GM19193 (cell line): ENCODE results near the gene VGLL1.

Experiments
- POLR2A ChIP-seq: IDR thresholded peaks from 4 replicates; pipeline ENCODE4 v1.6.1; 2011; ENCODE audit not compliant: insufficient read depth, insufficient read length; ENCODE audit errors: extremely low read depth

VGLL1 gene, protein sequence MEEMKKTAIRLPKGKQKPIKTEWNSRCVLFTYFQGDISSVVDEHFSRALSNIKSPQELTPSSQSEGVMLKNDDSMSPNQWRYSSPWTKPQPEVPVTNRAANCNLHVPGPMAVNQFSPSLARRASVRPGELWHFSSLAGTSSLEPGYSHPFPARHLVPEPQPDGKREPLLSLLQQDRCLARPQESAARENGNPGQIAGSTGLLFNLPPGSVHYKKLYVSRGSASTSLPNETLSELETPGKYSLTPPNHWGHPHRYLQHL

DNA sequence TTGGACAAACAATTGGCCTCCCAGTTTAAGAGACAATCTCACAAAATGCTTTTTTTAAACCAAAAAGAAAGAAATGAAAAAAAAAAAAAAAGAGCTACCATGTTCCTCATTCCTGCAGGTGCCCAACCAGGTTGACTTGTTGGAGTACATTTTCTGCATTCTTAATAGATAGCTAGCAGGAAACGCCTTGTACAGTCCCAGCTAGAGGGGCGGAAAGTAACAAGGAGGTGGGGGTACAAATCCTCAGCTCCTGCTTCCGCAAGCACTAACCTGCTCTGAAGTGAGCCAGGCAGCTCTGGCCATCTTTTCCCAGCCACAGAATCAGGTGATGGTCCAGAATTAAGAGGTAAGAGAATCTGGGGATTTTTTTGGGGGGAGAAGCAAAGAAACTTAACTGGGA is at the start of gene VGLL1:
VGLL1 (plus strand) TSS at position 265 of the 400 bp plus-strand sequence. CDS start 3,806 bp downstream, outside the sequence.
- no peak for TF ChIP-seq POLR2A

DNA sequence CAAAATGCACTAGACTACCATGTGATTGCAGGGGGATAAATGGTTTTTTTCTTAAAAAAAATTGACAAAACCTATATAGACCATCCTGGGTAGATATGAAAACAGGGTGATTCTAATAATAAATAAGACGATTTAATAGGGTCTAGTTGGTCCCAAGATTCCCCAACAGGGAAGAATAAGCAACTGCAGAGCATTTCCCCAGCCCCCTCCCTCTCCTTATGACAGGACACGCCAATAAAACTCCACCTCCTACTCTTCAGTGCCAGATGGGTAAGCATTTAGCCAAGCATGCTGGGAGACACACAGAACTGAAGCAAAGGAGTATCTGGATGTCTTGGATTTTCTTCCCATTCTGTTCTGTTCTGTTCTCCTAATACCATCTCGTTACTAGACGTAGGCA is 44.4 kb upstream of the VGLL1 start, which contains the start of gene BRS3:
BRS3 (plus strand) TSS at position 301 of the 400 bp plus-strand sequence. CDS start 168 bp downstream, outside the sequence.
- no peak for TF ChIP-seq POLR2A

DNA sequence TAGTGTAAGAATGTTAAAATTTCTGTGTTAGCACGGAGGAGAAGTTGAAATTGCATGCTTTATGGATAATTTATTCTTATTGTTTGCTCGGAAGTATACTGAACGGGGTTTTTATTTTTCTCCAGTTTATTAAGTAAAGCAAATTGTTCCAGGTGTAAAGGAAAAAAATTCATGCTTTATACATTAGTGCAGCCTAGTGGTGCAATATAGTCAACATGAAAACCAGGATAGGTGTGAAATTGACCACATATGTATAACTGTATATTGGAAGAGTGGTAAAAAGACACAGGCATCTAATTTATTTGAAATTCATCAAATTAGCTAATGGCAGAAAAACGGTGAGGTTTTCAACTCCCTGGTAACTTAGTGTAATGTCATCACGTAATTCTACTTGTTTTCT is 43.3 kb upstream of the VGLL1 start:
- TF ChIP-seq POLR2A = no peak

- no peak for TF ChIP-seq POLR2A
These were observed 40.2 kb upstream of the VGLL1 start for GRCh38 chrX:136491832-136492231.

DNA sequence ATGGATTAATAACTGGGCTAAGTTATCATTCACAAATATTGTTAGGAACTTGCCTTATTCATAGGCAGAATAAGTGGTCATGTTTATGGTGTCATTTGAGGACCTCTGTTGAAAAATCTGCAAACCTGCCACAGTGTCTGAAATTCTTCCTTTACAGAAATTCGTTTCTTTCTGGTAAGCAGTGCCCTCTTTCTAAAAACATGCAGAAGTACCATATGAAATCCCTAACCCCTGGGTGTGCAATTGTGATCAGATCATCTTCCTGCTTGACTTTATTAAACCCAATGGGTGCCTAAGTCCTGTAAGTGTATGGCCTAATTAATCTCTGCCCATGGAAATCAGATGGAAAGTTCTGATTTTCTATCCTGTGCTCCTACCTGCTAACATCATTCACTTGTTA is 39.0 kb upstream of the VGLL1 start:
- no peak for TF ChIP-seq POLR2A

DNA sequence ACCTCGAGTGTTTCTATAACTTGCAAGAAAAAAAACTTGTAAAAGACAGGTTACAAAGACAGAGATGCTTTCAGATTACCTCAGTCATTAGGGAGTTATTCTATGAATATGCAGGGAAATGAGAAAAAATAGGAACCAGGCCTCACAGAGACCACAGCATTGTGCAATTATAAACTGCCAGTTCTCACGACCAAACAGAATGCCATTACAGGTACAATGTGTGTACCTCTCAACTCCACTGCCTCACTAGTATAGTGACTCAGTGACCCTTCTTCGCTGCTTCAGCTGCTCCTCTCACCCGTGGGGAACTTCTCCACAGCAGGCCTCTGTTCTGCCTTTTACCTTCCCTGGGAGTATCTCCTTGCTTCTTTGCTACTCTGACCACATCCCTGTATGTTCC is 37.0 kb upstream of the VGLL1 start:
- no peak for TF ChIP-seq POLR2A

GRCh38 chrX:136496186-136496763 is 35.7 kb upstream of the VGLL1 start:
- no peak for TF ChIP-seq POLR2A

GRCh38 chrX:136496764-136497555 is 35.1 kb upstream of the VGLL1 start:
- peak; percentile 64 for TF ChIP-seq POLR2A

DNA sequence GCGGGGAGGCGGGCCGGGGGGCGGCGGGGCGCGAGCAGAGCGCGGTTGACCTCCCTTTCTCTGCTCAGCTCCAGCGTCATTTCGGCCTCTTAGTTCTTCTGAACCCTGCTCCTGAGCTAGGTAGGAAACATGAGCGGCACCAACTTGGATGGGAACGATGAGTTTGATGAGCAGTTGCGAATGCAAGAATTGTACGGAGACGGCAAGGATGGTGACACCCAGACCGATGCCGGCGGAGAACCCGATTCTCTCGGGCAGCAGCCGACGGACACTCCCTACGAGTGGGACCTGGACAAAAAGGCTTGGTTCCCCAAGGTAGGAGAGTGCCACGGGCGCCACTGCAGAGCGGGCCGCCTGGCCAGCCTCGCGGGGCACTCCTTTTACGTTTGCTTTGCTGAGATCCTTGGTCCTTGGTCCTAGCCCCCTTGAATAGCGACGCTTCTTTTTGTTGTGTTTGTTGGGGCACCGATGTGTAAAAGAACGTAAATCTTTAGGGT is 34.4 kb upstream of the VGLL1 start, which contains the start of gene HTATSF1:
HTATSF1 (plus strand) TSS at position 37 of the 497 bp plus-strand sequence; CDS start at position 130, 93 bp downstream.
- TF ChIP-seq POLR2A = no peak

- TF ChIP-seq POLR2A = no peak
These were observed 12.9 kb upstream of the VGLL1 start for GRCh38 chrX:136519069-136519468.

GRCh38 chrX:136523770-136524169 is 8.2 kb upstream of the VGLL1 start:
- TF ChIP-seq POLR2A = no peak

DNA sequence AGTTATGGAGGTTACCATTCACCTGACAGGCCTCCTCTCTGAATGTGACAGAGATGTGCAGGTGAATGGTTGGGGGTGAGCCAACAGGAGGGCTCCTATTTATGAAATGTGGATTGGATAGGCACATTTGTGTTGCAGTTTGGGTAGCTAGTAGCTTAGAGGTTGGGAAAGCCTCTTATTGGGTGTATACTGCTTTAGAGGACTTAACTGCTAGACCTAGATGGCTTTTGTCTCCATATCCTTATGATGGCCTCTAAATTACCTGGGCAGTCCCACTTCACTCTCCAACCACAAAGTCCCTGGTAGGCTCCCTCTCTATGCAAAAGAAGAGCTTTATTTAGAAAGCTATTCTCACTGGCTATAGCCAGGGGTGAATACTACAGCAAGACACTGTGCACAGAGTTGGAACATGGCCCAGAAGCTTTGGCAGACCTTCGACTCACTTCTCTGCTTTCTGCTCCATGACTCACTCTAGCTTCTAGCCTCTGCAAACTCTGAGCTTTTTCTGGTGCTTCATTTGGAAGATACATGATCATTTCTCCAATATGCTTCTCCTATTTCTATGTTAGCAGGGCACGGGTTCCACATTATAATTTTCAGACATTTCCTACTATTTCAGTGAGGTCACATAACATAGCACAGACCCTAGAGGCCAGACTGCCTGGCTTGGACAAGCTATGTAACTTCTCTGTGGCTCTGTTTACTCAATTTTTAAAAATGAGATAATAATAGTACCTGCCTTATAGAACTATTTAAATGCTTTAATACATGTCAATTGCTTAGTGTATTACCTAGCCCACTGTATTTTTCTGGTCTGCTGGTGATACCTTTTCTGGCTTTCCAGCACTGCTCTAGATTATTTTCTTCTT is 6.0 kb upstream of the VGLL1 start:
- TF ChIP-seq POLR2A = no peak

DNA sequence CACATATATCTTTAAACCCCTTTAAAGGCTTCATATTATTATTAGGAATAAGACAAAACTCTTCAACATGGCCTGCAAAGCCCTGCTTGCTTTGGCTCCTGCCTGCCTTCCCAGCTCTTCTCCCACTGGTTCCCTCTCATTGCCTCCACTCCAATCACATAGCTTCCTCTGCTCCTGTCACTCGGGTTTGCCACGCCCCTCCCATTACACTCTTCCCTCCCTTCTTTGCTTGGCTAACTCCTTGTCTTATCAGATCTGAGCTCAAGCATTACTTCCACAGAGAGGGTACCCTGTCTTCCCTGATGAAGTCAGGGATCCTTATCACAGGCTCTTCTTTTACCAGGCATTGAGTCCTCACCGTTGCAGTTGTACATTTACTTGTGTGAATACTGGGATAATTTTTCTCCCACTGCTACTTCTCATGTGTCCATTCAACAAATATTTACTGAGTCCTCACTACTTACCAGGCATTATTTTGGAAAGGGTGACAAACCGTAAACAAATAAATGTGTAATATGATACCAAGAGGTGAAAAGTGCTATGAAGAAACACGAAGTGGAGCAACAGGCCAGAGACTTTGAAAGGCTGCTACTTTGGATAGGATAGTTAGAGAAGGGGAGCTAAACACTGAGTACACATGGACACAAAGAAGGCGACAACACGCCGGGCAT is 3.2 kb upstream of the VGLL1 start:
- TF ChIP-seq POLR2A = no peak

GRCh38 chrX:136529795-136530194 is 2.2 kb upstream of the VGLL1 start:
- no peak for TF ChIP-seq POLR2A
